Stimulated activated naive B cell treated with anti-CD40 and anti-IgM and Interleukin-4, amounts not matched to agents 10 μg/mL and 1 μg/mL and 100 μg/mL, for 72 hours (primary cell): Measurements from ENCODE around the gene WDR37.

Source experiments
- ATAC-seq, 2 donors: fragments of 150-1000 bp; cut with Tn5 transposase; replicated peaks; 2 replicates each; pipeline ENCODE4 v1.10.0; 2021; ENCODE audit warnings: moderate library complexity in 1 of 2
- DNase-seq: peaks from one replicate; pipeline ENCODE4 v3.0.0; 2021
- H3K27ac Mint-ChIP-seq: one replicate; pipeline ENCODE4 v1.8.0; 2022; ENCODE audit warnings: mild to moderate bottlenecking, mixed read lengths
- H3K27me3 Mint-ChIP-seq, 2 donors: one replicate each; pipeline ENCODE4 v1.8.0; 2022; ENCODE audit warnings: mixed read lengths in 2 of 2
- H3K36me3 Mint-ChIP-seq, 2 donors: one replicate each; pipeline ENCODE4 v1.8.0; 2022; ENCODE audit warnings: mixed read lengths in 2 of 2, mild to moderate bottlenecking in 1 of 2
- H3K4me1 Mint-ChIP-seq, 2 donors: one replicate each; pipeline ENCODE4 v1.8.0; 2022; ENCODE audit warnings: mixed read lengths in 2 of 2, mild to moderate bottlenecking in 1 of 2
- H3K4me3 Mint-ChIP-seq, 2 donors: one replicate each; pipeline ENCODE4 v1.8.0; 2022; ENCODE audit warnings: mild to moderate bottlenecking in 2 of 2, mixed read lengths in 2 of 2, moderate library complexity in 1 of 2
- H3K9me3 Mint-ChIP-seq, 2 donors: one replicate each; pipeline ENCODE4 v1.8.0; 2022; ENCODE audit warnings: mixed read lengths in 2 of 2, mild to moderate bottlenecking in 1 of 2

Gene WDR37

DNA sequence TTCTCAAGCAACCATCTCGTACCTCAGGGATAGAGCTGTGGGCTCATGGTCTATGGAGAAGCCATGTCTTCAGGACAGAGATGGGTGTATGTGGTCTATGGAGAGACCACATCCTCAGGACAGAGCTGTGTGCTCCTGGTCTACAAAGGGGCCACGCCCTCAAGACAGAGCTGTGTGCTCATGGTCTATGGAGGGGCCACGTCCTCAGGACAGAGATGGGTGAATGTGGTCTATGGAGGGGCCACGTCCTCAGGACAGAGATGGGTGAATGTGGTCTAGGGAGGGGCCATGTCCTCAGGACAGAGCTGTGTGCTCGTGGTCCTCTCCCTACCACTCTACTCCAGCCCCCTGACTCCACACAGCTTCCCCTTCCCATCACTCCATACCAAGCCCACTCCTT is 117.8 kb downstream of the WDR37 start:
- peaks cover 0 to 19% of the 10 kb centered on the region in 2 donors for H3K27me3 Mint-ChIP-seq
- no peaks in the 10 kb centered on the region for H3K9me3 Mint-ChIP-seq
- ATAC-seq (no peak), DNase-seq (no peak)
- H3K36me3 Mint-ChIP-seq, result no peaks in the 10 kb centered on the region
- no peak overlapping the region for H3K4me3 Mint-ChIP-seq
- no peak overlapping the region for H3K27ac Mint-ChIP-seq
- no peaks in the 10 kb centered on the region for H3K4me1 Mint-ChIP-seq

DNA sequence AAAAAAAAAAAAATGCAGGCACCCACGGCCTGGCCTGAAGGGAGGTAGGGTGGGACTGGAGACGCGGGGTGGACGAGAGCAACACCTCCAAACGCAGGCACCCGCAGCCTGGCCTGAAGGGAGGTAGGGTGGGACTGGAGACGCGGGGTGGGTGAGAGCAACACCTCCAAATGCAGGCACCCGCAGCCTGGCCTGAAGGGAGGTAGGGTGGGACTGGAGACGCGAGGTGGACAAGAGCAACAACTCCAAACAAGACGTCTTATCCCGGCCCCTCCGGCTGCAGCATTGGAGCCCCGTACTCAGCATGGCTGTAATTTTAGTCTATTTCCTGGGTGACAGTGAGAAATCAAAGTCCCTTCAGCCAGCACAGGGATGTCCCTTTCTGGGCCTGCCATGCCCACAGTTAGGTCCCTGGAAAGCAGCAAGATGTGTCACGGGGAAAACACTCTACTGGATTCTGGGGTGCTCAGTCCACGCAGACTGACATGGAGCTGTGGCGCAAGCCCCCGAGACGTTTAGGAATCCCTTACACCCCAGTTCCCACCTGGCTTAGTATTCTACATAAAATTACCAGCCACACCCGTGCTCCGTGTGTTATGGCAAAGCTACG is 119.9 kb downstream of the WDR37 start:
- no peak overlapping the region for H3K27ac Mint-ChIP-seq
- H3K27me3 Mint-ChIP-seq, result peaks cover 6 to 19% of the 10 kb centered on the region in 2 donors
- no peak for DNase-seq
- no peaks in the 10 kb centered on the region for H3K9me3 Mint-ChIP-seq
- ATAC-seq, result no peak
- H3K4me1 Mint-ChIP-seq, result no peaks in the 10 kb centered on the region
- no peaks in the 10 kb centered on the region for H3K36me3 Mint-ChIP-seq
- no peak overlapping the region for H3K4me3 Mint-ChIP-seq

DNA sequence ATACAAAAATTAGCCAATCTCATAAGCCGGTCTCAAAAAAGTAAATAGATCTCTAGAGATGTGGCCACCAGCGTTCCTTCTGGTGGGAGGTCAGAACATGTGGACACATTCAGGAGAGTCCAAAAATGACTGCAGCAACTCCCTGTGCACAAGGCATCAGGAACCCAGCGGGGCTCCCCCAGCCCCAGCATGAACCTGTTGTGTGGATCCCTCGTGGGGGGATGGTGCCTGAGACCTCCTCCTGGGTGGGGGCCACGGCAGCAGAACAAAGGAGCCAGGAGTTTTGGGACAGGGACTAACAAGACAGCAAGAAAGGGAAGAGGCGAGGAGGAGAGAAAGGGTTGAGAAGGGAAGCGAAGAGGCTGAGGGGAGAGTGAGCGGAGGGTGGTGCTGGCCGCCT is 121.8 kb downstream of the WDR37 start:
- H3K27ac Mint-ChIP-seq, result no peak overlapping the region
- no peak for ATAC-seq

DNA sequence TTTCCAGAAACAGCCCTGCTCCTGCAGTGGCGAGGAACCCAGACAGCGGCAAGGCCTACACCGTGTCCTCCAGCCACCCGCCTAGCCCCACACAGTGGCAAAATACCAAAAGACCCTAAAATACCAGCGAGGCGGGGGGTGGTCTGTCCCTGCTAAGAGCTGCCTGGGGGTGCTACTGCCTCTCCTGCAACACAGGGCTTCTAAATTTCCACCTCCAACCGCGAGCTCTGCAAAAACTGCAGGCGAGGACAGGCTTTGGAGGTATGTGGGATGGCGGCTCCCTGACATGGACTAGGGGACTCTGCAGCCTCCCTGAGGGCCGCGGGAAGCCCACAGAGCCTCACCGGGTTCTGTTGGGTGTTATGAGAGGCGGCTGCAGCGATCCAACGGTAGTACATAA is 122.3 kb downstream of the WDR37 start:
- H3K36me3 Mint-ChIP-seq, result no peaks in the 10 kb centered on the region
- H3K4me1 Mint-ChIP-seq, result no peaks in the 10 kb centered on the region
- ATAC-seq, result no peak
- no peaks in the 10 kb centered on the region for H3K9me3 Mint-ChIP-seq
- H3K4me3 Mint-ChIP-seq, result no peak overlapping the region
- H3K27ac Mint-ChIP-seq, result no peak overlapping the region
- peaks cover 8 to 10% of the 10 kb centered on the region in 2 donors for H3K27me3 Mint-ChIP-seq
- DNase-seq, result no peak

More for the DNA sequence above, 121.8 kb downstream of the WDR37 start:
- Mint-ChIP-seq H3K4me1 (no peaks in the 10 kb centered on the region), H3K27me3 (peaks cover 6 to 9% of the 10 kb centered on the region in 2 donors), H3K9me3 (no peaks in the 10 kb centered on the region), H3K4me3 (no peak overlapping the region), H3K36me3 (no peaks in the 10 kb centered on the region)
- DNase-seq, result no peak

DNA sequence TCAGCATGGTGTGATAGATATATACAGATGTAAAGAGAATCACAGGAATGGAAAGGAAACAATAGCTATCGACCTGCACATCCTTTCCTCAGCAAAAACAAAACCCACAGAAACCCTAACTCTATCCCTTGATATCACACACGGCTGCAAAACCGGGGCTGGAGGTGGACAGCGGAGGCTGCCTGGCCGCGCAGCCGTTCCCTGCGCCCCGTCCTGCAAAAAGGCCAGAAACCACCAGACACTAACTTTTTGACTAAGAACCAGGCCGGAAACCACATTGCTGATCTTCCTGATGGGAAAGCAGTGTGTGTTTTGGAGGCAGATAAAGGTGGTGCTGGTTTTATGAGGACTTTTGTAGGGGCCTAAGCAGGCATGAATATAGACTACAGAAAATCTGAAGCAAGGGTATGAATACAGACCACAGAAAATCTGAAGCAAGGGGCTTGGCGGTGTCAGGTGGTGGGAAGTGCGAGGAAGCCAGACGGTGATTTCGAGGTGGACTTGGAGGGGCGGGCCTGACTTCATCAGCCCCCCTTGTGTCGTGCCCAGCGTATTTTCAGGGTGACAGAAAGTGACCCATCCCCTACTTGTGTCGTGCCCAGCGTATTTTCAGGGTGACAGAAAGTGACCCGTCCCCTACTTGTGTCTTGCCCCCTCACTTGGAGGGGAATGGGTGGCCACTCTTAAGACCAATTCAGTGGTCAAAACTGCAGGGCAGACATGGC is 123.3 kb downstream of the WDR37 start:
- DNase-seq, result no peak
- Mint-ChIP-seq H3K4me3 (no peak overlapping the region), H3K4me1 (no peaks in the 10 kb centered on the region), H3K36me3 (no peaks in the 10 kb centered on the region), H3K27ac (no peak overlapping the region), H3K27me3 (peaks cover 5 to 14% of the 10 kb centered on the region in 2 donors), H3K9me3 (no peaks in the 10 kb centered on the region)
- no peak for ATAC-seq

DNA sequence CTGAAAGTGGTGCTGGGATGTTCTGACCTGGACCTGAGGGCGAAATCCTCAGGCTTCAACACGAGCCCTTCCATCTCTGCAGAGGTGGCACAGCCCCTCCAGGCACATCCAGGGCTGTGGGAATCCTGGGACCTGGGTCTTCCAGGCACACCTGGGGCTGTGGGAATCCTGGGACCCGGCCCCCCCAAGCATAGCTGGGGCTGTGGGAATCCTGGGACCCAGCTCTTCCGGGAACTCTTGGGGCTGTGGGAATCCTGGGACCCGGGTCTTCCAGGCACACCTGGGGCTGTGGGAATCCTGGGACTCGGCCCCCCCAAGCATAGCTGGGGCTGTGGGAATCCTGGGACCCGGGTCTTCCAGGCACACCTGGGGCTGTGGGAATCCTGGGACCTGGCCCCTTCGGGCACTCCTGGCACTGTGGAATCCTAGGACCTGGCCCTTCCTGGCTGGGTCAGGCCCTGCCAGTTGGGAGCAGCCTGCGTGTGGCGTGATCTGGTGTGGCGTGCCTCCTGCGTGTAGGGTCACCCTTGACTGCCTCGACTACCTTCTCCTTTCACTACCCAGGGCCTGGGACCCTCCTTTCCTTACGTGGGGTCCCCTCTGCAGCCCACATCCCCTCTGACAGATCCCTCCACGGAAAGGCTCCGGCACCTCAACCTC is 124.0 kb downstream of the WDR37 start:
- Mint-ChIP-seq H3K36me3 (no peaks in the 10 kb centered on the region), H3K27me3 (peaks cover 5 to 14% of the 10 kb centered on the region in 2 donors), H3K27ac (no peak overlapping the region), H3K4me3 (no peak overlapping the region), H3K9me3 (no peaks in the 10 kb centered on the region), H3K4me1 (no peaks in the 10 kb centered on the region)
- ATAC-seq, result no peak
- no peak for DNase-seq

DNA sequence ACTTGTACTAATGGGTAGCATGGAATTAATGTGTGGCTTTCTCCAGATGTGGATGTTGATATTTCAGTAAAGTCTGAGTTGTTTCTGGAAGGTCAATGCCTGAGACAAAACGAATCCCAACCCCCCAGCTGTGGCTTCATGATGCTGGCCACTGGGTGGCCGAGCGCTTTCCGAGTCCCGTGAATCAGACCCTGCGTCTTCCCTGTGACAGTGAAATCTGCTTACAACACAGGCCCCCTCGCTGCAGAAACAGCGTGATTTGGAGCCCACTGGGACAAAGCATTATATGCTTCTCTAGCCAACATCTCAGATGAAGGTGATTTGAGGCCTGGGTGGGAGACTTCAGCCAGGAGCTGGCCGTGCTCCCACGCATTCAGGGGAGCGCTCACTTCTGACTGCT is 124.7 kb downstream of the WDR37 start:
- Mint-ChIP-seq H3K9me3 (no peaks in the 10 kb centered on the region), H3K36me3 (no peaks in the 10 kb centered on the region), H3K27ac (no peak overlapping the region), H3K4me1 (no peaks in the 10 kb centered on the region), H3K4me3 (no peak overlapping the region), H3K27me3 (peaks cover 5 to 14% of the 10 kb centered on the region in 2 donors)
- DNase-seq (no peak), ATAC-seq (no peak)
